ENCODE results near the gene BOD1.

The BOD1 gene

DNA sequence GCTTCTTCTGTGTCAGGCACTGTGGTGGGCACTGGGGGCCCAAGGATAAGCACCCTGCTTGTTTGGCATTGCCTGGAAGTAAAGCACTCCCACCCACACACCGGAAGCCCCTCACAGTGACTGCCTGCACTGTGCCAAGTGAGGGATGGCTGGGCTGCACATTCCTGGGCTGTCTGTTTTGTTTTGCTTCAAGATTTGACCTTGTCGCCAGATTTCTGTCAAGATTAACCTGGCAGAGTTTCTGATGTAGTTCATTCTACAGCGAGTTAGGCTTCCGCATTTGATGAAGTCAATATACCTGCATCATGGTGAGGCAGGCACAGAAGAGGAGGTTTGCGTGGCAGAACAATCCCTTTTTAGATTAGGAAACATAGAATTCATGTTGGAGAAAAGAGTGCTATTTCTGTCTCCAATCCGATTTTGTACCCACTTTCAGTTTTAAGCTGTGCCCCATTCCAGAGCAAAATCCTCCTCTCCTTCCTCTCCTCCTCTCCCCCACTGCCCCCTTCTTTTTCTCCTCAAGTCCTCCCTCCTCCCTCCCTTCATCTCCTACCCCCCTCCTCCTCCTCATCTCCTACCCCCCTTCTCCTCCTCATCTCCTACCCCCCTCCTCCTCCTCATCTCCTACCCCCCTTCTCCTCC, 14.4 kb upstream of the BOD1 start:
- WGBS (ENCODE audit: extremely low coverage, insufficient coverage, insufficient read length): no CpG with 5 or more reads among the region's 6 CpGs
- H3K79me1 ChIP-seq (ENCODE audit: low read length): peaks cover 7% of the 10 kb centered on the region
- no peak overlapping the region for H3K14ac ChIP-seq (ENCODE audit: low read length)
- H3K9me3 ChIP-seq (ENCODE audit: insufficient read depth, low read depth, low read length): no peaks in the 10 kb centered on the region
- H3K4me3 ChIP-seq (ENCODE audit: low read depth, low read length): no peak overlapping the region
- no peaks in the 10 kb centered on the region for H3K27me3 ChIP-seq (ENCODE audit: insufficient read depth, low read length)
- peak overlapping the region; percentile 9 for H3K27ac ChIP-seq (ENCODE audit: low read depth, low read length)
- no peak for DNase-seq
- no peaks in the 10 kb centered on the region for H3K79me2 ChIP-seq (ENCODE audit: control insufficient read depth, insufficient read depth, low read length, poor library complexity)
- no peak overlapping the region for H3K23ac ChIP-seq (ENCODE audit: low read length)
- H4K91ac ChIP-seq (ENCODE audit: low read depth, low read length): no peak overlapping the region
- no peak overlapping the region for H2BK5ac ChIP-seq (ENCODE audit: low read depth, low read length, poor library complexity)
- peaks cover 20 to 27% of the 10 kb centered on the region in 2 experiments for H3K4me1 ChIP-seq (ENCODE audit: control insufficient read depth in 1 of 2, insufficient read depth in 2 of 2, low read length in 2 of 2)
- no peak overlapping the region for H2BK120ac ChIP-seq (ENCODE audit: insufficient read depth, low read length, poor library complexity)
- H4K12ac ChIP-seq (ENCODE audit: low read depth, low read length): no peak overlapping the region
- no peak overlapping the region for H3K9ac ChIP-seq (ENCODE audit: low read length)
- no peak overlapping the region for H2BK12ac ChIP-seq (ENCODE audit: low read length)
- H3K4me2 ChIP-seq (ENCODE audit: low read length): no peak overlapping the region
- no peak overlapping the region for H2AK5ac ChIP-seq (ENCODE audit: low read length)
- no peaks in the 10 kb centered on the region for H3K36me3 ChIP-seq (ENCODE audit: control insufficient read depth in 1 of 2, insufficient read depth in 2 of 2, low read length in 2 of 2)
- no peak overlapping the region for H2AFZ ChIP-seq (ENCODE audit: insufficient read depth, low read length, poor library complexity)
- H3K4ac ChIP-seq (ENCODE audit: low read depth, low read length): no peak overlapping the region
- H3K18ac ChIP-seq (ENCODE audit: low read length): no peak overlapping the region
- no peak overlapping the region for H4K8ac ChIP-seq (ENCODE audit: low read depth, low read length)

DNA sequence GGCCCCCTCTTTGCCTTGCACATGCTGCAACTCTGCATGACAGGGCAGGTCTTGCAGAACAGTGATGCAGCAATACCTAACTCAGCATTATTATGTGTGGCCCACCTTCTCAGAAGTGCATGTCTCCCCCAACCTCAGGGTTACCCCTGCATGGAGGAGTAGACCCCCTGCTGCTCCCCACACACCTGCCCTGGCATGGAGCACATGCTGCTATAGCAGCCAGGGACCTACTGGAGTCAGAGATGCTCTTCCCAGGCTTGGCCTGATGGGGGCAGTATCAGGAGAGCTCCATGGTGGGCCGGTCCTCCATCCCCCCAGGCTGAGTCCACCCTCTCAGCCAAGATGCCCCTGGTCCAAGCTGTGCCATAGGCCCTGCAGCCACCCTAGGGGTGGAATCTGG, 13.2 kb upstream of the BOD1 start:
- Histone ChIP-seq H3K27me3 (ENCODE audit: insufficient read depth, low read length) (no peaks in the 10 kb centered on the region), H2AFZ (ENCODE audit: insufficient read depth, low read length, poor library complexity) (no peak overlapping the region), H3K9me3 (ENCODE audit: insufficient read depth, low read depth, low read length) (no peaks in the 10 kb centered on the region), H3K9ac (ENCODE audit: low read length) (no peak overlapping the region), H2BK12ac (ENCODE audit: low read length) (no peak overlapping the region), H3K27ac (ENCODE audit: low read depth, low read length) (no peak overlapping the region), H3K4ac (ENCODE audit: low read depth, low read length) (no peak overlapping the region), H3K36me3 (ENCODE audit: control insufficient read depth in 1 of 2, insufficient read depth in 2 of 2, low read length in 2 of 2) (no peaks in the 10 kb centered on the region), H4K91ac (ENCODE audit: low read depth, low read length) (peak overlapping the region; percentile 1), H4K12ac (ENCODE audit: low read depth, low read length) (no peak overlapping the region), H3K23ac (ENCODE audit: low read length) (no peak overlapping the region), H3K4me2 (ENCODE audit: low read length) (no peak overlapping the region), H2BK5ac (ENCODE audit: low read depth, low read length, poor library complexity) (no peak overlapping the region), H3K14ac (ENCODE audit: low read length) (no peak overlapping the region), H3K79me2 (ENCODE audit: control insufficient read depth, insufficient read depth, low read length, poor library complexity) (no peaks in the 10 kb centered on the region), H3K4me3 (ENCODE audit: low read depth, low read length) (no peak overlapping the region), H3K79me1 (ENCODE audit: low read length) (peaks cover 13% of the 10 kb centered on the region), H2AK5ac (ENCODE audit: low read length) (peak overlapping the region; percentile 10), H3K18ac (ENCODE audit: low read length) (no peak overlapping the region), H4K8ac (ENCODE audit: low read depth, low read length) (no peak overlapping the region), H3K4me1 (ENCODE audit: control insufficient read depth in 1 of 2, insufficient read depth in 2 of 2, low read length in 2 of 2) (peaks cover 26 to 31% of the 10 kb centered on the region in 2 experiments), H2BK120ac (ENCODE audit: insufficient read depth, low read length, poor library complexity) (no peak overlapping the region)
- WGBS (ENCODE audit: extremely low coverage, insufficient coverage, insufficient read length): no CpG with 5 or more reads among the region's 1 CpG
- no peak for DNase-seq

DNA sequence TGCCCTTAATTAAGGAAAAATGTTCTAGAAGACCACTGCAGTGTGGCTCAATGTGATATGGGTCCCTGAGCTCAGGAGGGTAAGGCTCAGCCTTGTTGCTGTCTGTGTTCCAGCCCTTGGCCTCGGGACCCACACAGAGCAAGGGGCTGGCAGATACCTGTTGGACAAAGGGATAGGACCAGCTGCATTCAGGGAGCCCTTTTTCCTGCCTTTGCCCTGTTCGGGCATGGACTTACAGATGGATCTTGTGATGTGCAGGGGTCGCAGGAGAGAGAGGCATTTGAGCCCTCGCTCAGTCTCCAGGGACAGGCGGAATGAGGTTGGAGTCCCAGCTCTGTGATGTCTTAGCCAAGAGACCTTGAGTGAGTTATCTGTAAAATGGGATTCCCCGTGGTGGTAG, 12.1 kb upstream of the BOD1 start:
- H3K4ac ChIP-seq (ENCODE audit: low read depth, low read length): no peak overlapping the region
- peak overlapping the region; percentile 72 for H2BK12ac ChIP-seq (ENCODE audit: low read length)
- no peak overlapping the region for H2AK5ac ChIP-seq (ENCODE audit: low read length)
- H3K36me3 ChIP-seq (ENCODE audit: control insufficient read depth in 1 of 2, insufficient read depth in 2 of 2, low read length in 2 of 2): no peaks in the 10 kb centered on the region
- peak overlapping the region; percentile 10 for H3K18ac ChIP-seq (ENCODE audit: low read length)
- H4K91ac ChIP-seq (ENCODE audit: low read depth, low read length): peak overlapping the region; percentile 72
- H3K27me3 ChIP-seq (ENCODE audit: insufficient read depth, low read length): no peaks in the 10 kb centered on the region
- H2BK5ac ChIP-seq (ENCODE audit: low read depth, low read length, poor library complexity): peak overlapping the region; percentile 4
- no peak overlapping the region for H2AFZ ChIP-seq (ENCODE audit: insufficient read depth, low read length, poor library complexity)
- no peak for DNase-seq
- H3K79me1 ChIP-seq (ENCODE audit: low read length): peaks cover 13% of the 10 kb centered on the region
- H3K4me3 ChIP-seq (ENCODE audit: low read depth, low read length): no peak overlapping the region
- peaks cover 26 to 31% of the 10 kb centered on the region in 2 experiments for H3K4me1 ChIP-seq (ENCODE audit: control insufficient read depth in 1 of 2, insufficient read depth in 2 of 2, low read length in 2 of 2)
- H3K23ac ChIP-seq (ENCODE audit: low read length): no peak overlapping the region
- no peak overlapping the region for H4K12ac ChIP-seq (ENCODE audit: low read depth, low read length)
- no peaks in the 10 kb centered on the region for H3K9me3 ChIP-seq (ENCODE audit: insufficient read depth, low read depth, low read length)
- no peak overlapping the region for H3K4me2 ChIP-seq (ENCODE audit: low read length)
- no peak overlapping the region for H3K9ac ChIP-seq (ENCODE audit: low read length)
- no CpG with 5 or more reads among the region's 6 CpGs for WGBS (ENCODE audit: extremely low coverage, insufficient coverage, insufficient read length)
- H4K8ac ChIP-seq (ENCODE audit: low read depth, low read length): no peak overlapping the region
- H3K14ac ChIP-seq (ENCODE audit: low read length): peak overlapping the region; percentile 19
- H3K79me2 ChIP-seq (ENCODE audit: control insufficient read depth, insufficient read depth, low read length, poor library complexity): no peaks in the 10 kb centered on the region
- peak overlapping the region; percentile 11 for H3K27ac ChIP-seq (ENCODE audit: low read depth, low read length)
- peak overlapping the region; percentile 74 for H2BK120ac ChIP-seq (ENCODE audit: insufficient read depth, low read length, poor library complexity)

DNA sequence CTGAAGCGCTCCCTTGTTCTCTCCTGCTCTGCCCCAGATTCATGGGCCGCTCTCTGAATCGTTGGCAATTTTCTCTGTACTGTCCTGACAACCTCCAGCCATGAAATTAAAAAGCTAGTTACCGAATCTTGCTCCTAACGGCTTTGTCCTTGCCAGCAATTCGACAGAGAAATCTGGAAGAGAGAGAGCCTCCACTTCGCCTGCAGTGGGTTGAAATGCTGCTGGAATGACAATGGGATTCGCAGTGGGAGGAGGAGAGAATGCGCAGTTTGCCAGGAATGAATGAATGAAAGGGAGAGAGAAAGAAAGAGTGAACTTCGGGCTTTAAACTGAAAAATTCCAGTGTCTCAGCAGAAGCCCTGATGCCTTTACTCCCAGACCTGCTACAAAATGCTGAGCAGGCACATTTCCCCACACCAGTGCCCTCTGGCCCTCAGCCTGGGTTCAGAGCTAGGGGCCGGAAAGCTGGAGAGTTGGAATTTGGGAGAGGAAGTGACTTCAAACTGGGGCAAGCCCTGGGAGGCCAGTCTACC, 11.5 kb upstream of the BOD1 start:
- H3K4me2 ChIP-seq (ENCODE audit: low read length): peak overlapping the region; percentile 11
- H3K14ac ChIP-seq (ENCODE audit: low read length): no peak overlapping the region
- WGBS (ENCODE audit: extremely low coverage, insufficient coverage, insufficient read length): no CpG with 5 or more reads among the region's 11 CpGs

More for the DNA sequence above, 11.5 kb upstream of the BOD1 start:
- Histone ChIP-seq H3K4me3 (ENCODE audit: low read depth, low read length) (no peak overlapping the region), H3K4me1 (ENCODE audit: control insufficient read depth in 1 of 2, insufficient read depth in 2 of 2, low read length in 2 of 2) (peaks cover 26 to 31% of the 10 kb centered on the region in 2 experiments), H3K79me1 (ENCODE audit: low read length) (peaks cover 13% of the 10 kb centered on the region), H2BK12ac (ENCODE audit: low read length) (peak overlapping the region; percentile 83), H3K4ac (ENCODE audit: low read depth, low read length) (no peak overlapping the region), H3K36me3 (ENCODE audit: control insufficient read depth in 1 of 2, insufficient read depth in 2 of 2, low read length in 2 of 2) (no peaks in the 10 kb centered on the region), H3K27me3 (ENCODE audit: insufficient read depth, low read length) (no peaks in the 10 kb centered on the region), H2AFZ (ENCODE audit: insufficient read depth, low read length, poor library complexity) (no peak overlapping the region), H3K18ac (ENCODE audit: low read length) (no peak overlapping the region), H3K27ac (ENCODE audit: low read depth, low read length) (peak overlapping the region; percentile 21), H3K79me2 (ENCODE audit: control insufficient read depth, insufficient read depth, low read length, poor library complexity) (no peaks in the 10 kb centered on the region), H4K91ac (ENCODE audit: low read depth, low read length) (peak overlapping the region; percentile 40), H2AK5ac (ENCODE audit: low read length) (no peak overlapping the region), H3K9ac (ENCODE audit: low read length) (no peak overlapping the region), H2BK5ac (ENCODE audit: low read depth, low read length, poor library complexity) (peak overlapping the region; percentile 60), H3K9me3 (ENCODE audit: insufficient read depth, low read depth, low read length) (no peaks in the 10 kb centered on the region), H4K8ac (ENCODE audit: low read depth, low read length) (peak overlapping the region; percentile 46), H3K23ac (ENCODE audit: low read length) (no peak overlapping the region), H2BK120ac (ENCODE audit: insufficient read depth, low read length, poor library complexity) (peak overlapping the region; percentile 8), H4K12ac (ENCODE audit: low read depth, low read length) (no peak overlapping the region)
- DNase-seq: peak in 1 of 2 donors; percentile 36

All from trophoblast cell (in vitro differentiated cells and primary cell).